Esophagus muscularis mucosa (tissue), 3 donors: ENCODE data around the gene PRDM15.

ENCODE experiments used
- CTCF ChIP-seq, 3 experiments: fragments of 200-600 bp in 2 of 3; fragments of 450-650 bp in 1 of 3; sonication (generic) in 2 of 3; IDR thresholded peaks; one replicate each; pipeline ENCODE4 v1.5.1; 2017 to 2019; ENCODE audit warnings: antibody characterized with exemption in 3 of 3, mild to moderate bottlenecking in 2 of 3, moderate library complexity in 1 of 3
- POLR2A ChIP-seq: fragments of 450-650 bp; IDR thresholded peaks from one replicate; pipeline ENCODE4 v1.6.1; 2017; ENCODE audit warnings: antibody characterized with exemption, moderate library complexity, mild to moderate bottlenecking, low read depth
- POLR2AphosphoS5 ChIP-seq, 2 donors: sonication (generic); formaldehyde crosslinking; IDR thresholded peaks; one replicate each; pipeline ENCODE4 v1.6.1; 2017; ENCODE audit warnings: antibody characterized with exemption in 2 of 2

- TF ChIP-seq CTCF (IDR thresholded peaks at IDR 0.05) (no peak), POLR2AphosphoS5 (IDR thresholded peaks at IDR 0.05) (no peak), POLR2A (no peak)
Observed at GRCh38 chr21:41821756-41822431, 57.2 kb downstream of the PRDM15 start.
